HEK293 (cell line): ENCODE measurements around the gene EPHB1.

Experiments used
- CTCF ChIP-seq: fragments of 450-650 bp; formaldehyde crosslinking; IDR thresholded peaks from 2 replicates; pipeline ENCODE4 v1.5.1; 2016; ENCODE audit warnings: missing biosample characterization, missing genetic modification characterization
- KLF10 ChIP-seq: fragments of 450-650 bp; IDR thresholded peaks from 2 replicates; pipeline ENCODE4 v1.5.1; 2018; ENCODE audit warnings: missing biosample characterization, mild to moderate bottlenecking, missing genetic modification characterization
- MYNN ChIP-seq: fragments of 450-650 bp; formaldehyde crosslinking; IDR thresholded peaks from 2 replicates; pipeline ENCODE4 v1.5.1; 2016; ENCODE audit warnings: missing biosample characterization, missing genetic modification characterization, borderline replicate concordance
- SCRT2 ChIP-seq: fragments of 450-650 bp; formaldehyde crosslinking; IDR thresholded peaks from 2 replicates; pipeline ENCODE4 v1.5.1; 2016; ENCODE audit warnings: missing biosample characterization, missing genetic modification characterization
- ZEB2 ChIP-seq: fragments of 450-650 bp; formaldehyde crosslinking; IDR thresholded peaks from 2 replicates; pipeline ENCODE4 v1.5.1; 2016; ENCODE audit warnings: missing biosample characterization, missing genetic modification characterization
- ZNF155 ChIP-seq: fragments of 450-650 bp; formaldehyde crosslinking; IDR thresholded peaks from 2 replicates; pipeline ENCODE4 v1.5.1; 2016; ENCODE audit warnings: missing biosample characterization, missing genetic modification characterization
- ZNF221 ChIP-seq: fragments of 450-650 bp; formaldehyde crosslinking; IDR thresholded peaks from 2 replicates; pipeline ENCODE4 v1.5.1; 2017; ENCODE audit warnings: missing biosample characterization, missing genetic modification characterization, borderline replicate concordance
- ZNF398 ChIP-seq: fragments of 450-650 bp; formaldehyde crosslinking; IDR thresholded peaks from 2 replicates; pipeline ENCODE4 v1.5.1; 2017; ENCODE audit warnings: missing biosample characterization, missing genetic modification characterization
- ZNF423 ChIP-seq: fragments of 450-650 bp; formaldehyde crosslinking; IDR thresholded peaks from 2 replicates; pipeline ENCODE4 v1.5.1; 2016; ENCODE audit warnings: missing biosample characterization, missing genetic modification characterization
- ZNF639 ChIP-seq: fragments of 450-650 bp; formaldehyde crosslinking; IDR thresholded peaks from 2 replicates; pipeline ENCODE4 v1.5.1; 2016; ENCODE audit warnings: missing biosample characterization, missing genetic modification characterization

- TF ChIP-seq ZNF155 (tag by site-specific recombination) (no peak), ZNF221 (no peak), ZEB2 (tag by site-specific recombination) (no peak), KLF10 (tag by site-specific recombination) (no peak), ZNF398 (tag by site-specific recombination) (no peak), ZNF639 (tag by site-specific recombination) (no peak), CTCF (tag by site-specific recombination) (no peak), ZNF423 (tag by site-specific recombination) (no peak), SCRT2 (tag by site-specific recombination) (no peak), MYNN (tag by site-specific recombination) (no peak)
Observed at GRCh38 chr3:134794323-134794722, 737 bp upstream of the EPHB1 start.
